Dendritic cell treated with granulocyte-macrophage colony-stimulating factor and Interleukin-4, amounts not matched to agents 40 ng/mL and 50 ng/mL, for 4 days (primary cell): ENCODE measurements around the gene SLX4IP.
A peak's percentile ranks its signal among the peaks of the same experiment; 100 is the strongest.
"Not testable (repeated sequence)": the region's sequence is repeated elsewhere in the genome, so short reads cannot be mapped to it uniquely, and the experiment has no call there.

Source experiments
- H3K27ac Mint-ChIP-seq: one replicate; pipeline ENCODE4 v1.8.0; 2022; ENCODE audit warnings: mild to moderate bottlenecking, mixed read lengths
- H3K27me3 Mint-ChIP-seq: one replicate; pipeline ENCODE4 v1.8.0; 2022; ENCODE audit warnings: mild to moderate bottlenecking, mixed read lengths
- H3K36me3 Mint-ChIP-seq: one replicate; pipeline ENCODE4 v1.8.0; 2022; ENCODE audit warnings: low read depth, mixed read lengths
- H3K4me1 Mint-ChIP-seq: one replicate; pipeline ENCODE4 v1.8.0; 2022; ENCODE audit warnings: low read depth, mixed read lengths
- H3K4me3 Mint-ChIP-seq: one replicate; pipeline ENCODE4 v1.8.0; 2022; ENCODE audit warnings: mild to moderate bottlenecking, moderate library complexity, mixed read lengths
- H3K9me3 Mint-ChIP-seq: one replicate; pipeline ENCODE4 v1.8.0; 2022; ENCODE audit warnings: mixed read lengths
- intact Hi-C: fragments of 100-400 bp; cut with micrococcal nuclease; formaldehyde crosslinking; loops from one replicate; pipeline ENCODE4 v1.15.0; 2022

SLX4IP gene

DNA sequence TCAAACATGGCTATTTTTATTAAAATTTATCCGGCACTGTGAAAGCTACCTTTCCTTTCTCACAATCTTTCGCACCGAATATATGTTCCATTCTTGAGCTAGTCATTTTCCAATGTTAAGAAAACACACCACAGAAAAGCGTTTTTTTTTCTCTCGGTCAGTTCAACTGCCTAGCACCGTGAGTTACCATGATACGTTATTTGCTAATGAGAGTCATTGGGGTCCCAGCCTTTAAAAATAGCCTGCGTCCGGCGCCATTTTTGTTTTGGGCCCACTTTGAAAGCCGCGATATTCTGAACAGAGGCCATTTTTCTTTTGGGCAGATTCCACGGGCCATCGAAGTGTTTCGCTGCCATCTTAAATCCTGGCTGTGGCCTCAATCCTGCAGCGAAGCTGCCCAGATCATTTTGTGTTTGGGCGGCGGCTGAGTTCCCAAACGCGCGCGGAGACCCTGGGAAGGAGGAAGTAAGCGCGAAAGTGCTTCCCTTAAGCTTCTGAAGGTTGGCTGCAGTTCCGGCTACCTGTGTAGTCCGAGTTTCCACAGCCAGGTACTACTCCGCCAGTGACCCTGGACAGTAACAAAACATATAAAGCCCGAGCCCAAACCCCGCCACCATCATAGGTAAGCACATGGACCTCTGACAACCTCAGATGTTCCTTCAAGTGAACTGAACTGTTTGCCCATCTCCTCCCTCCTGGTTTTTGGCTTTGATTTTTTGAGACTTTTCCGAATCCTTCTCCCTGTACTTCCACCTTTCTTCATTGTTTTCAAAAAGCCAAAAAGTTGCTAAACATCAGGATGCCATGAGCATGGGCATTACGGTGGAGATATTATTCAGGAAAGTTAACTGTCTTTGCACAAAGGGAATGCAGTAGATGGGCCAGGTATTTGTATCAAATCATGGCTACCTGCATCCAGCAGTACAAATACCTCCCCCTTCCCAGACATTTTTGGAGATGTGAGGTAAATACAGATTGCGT is at the start of gene SLX4IP:
Gene SLX4IP (plus strand): TSS at position 474 of the 981 bp plus-strand sequence. CDS start 22,900 bp downstream, outside the sequence.
- peaks cover 43% of the 10 kb centered on the region for H3K36me3 Mint-ChIP-seq
- H3K27ac Mint-ChIP-seq = peak within 1 kb of the TSS; percentile 100
- no peaks in the 10 kb centered on the region for H3K27me3 Mint-ChIP-seq
- H3K4me1 Mint-ChIP-seq = peaks cover 46% of the 10 kb centered on the region
- intact Hi-C loops = loop anchor here (1.0 to 2.0 kb wide), 4 partner anchors 18 to 239 kb away; no protein-coding TSS in a partner anchor
- no peaks in the 10 kb centered on the region for H3K9me3 Mint-ChIP-seq
- peak within 1 kb of the TSS; percentile 90 for H3K4me3 Mint-ChIP-seq

DNA sequence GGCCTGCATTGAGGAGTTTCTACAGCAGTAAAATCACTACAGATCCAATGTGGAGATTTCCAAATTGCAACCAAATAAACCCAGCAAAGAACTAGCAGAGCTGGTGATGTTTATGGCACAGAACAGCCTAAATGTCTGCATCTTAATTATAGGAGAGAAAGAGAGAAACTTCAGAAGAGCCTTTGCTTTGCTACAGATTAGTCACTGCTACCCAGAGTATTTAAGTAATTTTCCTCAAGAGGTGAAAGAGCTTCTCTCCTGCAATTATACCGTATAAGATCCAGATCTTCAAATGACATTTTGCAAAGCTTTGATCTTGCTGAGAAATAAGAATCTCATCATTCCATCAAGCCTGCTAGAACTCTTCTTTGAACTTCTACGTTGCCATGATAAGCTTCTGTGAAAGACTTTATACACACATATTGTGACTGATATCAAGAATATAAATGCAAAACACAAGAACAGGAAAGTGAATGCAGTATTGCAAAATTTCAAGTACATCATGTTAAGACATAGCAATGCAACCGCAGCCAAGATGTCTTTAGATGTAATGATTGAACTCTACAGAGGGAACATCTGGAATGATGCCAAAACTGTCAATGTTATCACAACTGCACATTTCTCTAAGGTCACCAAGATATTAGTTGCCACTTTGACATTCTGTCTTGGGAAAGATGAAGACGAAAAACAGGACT is 49.1 kb upstream of the SLX4IP start:
- H3K9me3 Mint-ChIP-seq = no peaks in the 10 kb centered on the region
- H3K27me3 Mint-ChIP-seq = peaks cover 4% of the 10 kb centered on the region
- intact Hi-C loops = no loop called here
- no peak overlapping the region for H3K27ac Mint-ChIP-seq
- no peaks in the 10 kb centered on the region for H3K36me3 Mint-ChIP-seq
- H3K4me3 Mint-ChIP-seq = no peak overlapping the region
- H3K4me1 Mint-ChIP-seq = no peaks in the 10 kb centered on the region

DNA sequence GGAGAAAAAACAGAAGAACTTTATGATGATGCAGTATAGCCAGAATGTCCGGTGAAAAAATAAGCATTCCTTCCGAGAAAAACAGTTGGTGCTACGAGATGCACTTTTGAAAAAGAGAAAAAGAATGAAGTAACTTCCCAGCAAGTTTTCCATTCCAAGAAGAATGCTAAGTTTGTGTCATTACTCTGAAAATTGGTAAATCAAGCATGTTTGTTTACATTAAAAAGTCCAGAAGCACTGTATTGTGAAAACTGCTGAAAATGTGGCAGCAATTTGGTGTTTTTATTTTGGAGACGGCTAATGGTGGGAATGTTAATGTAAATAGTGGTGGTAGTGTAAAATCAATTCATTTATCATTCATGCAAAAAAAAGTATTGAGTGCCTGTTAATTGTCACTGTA is 47.4 kb upstream of the SLX4IP start:
- Mint-ChIP-seq H3K27ac (no peak overlapping the region), H3K36me3 (no peaks in the 10 kb centered on the region), H3K27me3 (peaks cover 4% of the 10 kb centered on the region), H3K9me3 (no peaks in the 10 kb centered on the region), H3K4me1 (no peaks in the 10 kb centered on the region), H3K4me3 (no peak overlapping the region)
- intact Hi-C loops = no loop called here

DNA sequence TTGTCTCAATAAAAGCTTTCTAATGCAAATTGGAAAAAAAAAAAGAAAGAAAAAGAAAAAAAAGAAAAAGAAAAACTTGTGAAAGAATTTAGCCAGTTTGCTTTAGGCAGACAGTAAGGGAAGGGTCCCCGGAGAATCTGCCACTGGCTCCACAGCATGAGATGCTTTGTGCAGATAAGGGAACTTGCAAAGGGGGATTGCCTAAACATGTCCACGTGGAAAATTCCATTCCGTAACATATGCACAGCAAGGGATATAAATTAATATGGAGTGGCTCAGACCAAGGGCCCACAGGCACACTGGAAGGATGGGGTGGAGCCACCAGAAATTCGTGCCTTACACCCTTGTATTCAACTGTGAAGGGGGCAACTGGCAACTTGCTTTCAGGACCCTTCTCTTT is 46.5 kb upstream of the SLX4IP start:
- intact Hi-C loops = no loop called here
- H3K4me1 Mint-ChIP-seq = no peaks in the 10 kb centered on the region
- no peak overlapping the region for H3K4me3 Mint-ChIP-seq
- H3K9me3 Mint-ChIP-seq = no peaks in the 10 kb centered on the region
- H3K27me3 Mint-ChIP-seq = peaks cover 4% of the 10 kb centered on the region
- no peak overlapping the region for H3K27ac Mint-ChIP-seq
- no peaks in the 10 kb centered on the region for H3K36me3 Mint-ChIP-seq

DNA sequence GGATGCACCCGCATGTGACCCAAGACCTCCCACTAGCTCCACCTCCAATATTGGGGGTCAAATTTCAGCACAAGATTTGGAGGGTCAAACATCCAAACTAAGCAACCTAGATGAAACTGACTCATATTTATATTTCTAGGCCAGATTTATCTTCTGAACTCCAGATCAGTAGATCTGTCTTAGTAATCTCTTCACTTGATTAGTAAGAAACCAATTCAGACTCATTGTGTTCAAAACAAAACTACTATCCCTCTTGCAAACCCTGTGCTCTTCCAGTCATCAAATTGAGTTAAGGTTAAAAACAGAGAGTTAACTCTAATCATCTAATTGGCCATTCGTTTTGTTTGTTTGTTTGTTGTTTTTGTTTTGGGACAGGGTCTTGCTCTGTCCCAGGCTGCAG is 44.4 kb upstream of the SLX4IP start:
- intact Hi-C loops = no loop called here
- Mint-ChIP-seq H3K27me3 (peaks cover 4% of the 10 kb centered on the region), H3K4me3 (no peak overlapping the region), H3K36me3 (no peaks in the 10 kb centered on the region), H3K4me1 (no peaks in the 10 kb centered on the region), H3K27ac (no peak overlapping the region), H3K9me3 (no peaks in the 10 kb centered on the region)

DNA sequence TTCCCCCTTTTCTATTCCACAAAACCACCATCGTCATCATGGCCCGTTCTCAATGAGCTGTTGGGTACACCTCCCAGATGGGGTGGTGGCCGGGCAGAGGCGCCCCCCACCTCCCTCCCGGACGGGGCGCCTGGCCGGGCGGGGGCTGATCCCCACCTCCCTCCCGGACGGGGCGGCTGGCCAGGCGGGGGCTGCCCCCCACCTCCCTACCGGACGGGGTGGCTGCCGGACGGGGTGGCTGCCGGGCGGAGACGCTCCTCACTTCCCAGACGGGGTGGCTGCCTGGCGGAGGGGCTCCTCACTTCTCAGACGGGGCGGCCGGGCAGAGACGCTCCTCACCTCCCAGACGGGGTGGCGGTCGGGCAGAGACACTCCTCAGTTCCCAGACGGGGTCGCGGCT is 40.4 kb upstream of the SLX4IP start:
- H3K9me3 Mint-ChIP-seq, intact Hi-C loops, H3K27ac Mint-ChIP-seq, H3K36me3 Mint-ChIP-seq, H3K27me3 Mint-ChIP-seq, H3K4me1 Mint-ChIP-seq, H3K4me3 Mint-ChIP-seq: not testable (repeated sequence)

DNA sequence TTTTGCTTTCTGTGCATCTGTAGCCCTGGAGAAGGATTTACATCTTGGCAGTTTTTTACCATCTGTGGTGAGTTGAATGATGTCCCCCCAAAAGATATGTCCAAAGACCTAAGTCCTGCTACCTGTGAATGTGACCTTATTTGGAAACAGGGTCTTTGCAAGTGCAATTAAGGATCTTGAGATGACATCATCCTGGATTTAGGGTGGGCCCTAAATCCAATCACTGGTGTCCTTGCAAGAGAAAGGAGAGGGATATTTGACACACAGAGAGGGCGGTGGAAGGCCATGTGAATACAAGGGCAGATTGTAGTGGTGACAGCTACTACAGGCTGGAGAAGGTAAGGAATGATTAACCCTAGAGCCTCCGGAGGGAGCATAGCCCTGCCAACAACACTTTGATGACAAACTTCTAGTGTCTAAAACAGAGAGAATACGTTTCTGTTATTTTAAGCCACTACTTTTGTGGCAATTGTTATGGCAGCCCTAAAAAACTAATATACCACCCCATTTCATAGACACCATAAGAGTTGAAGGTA is 36.2 kb upstream of the SLX4IP start:
- H3K4me3 Mint-ChIP-seq = no peak overlapping the region
- no peak overlapping the region for H3K27ac Mint-ChIP-seq
- intact Hi-C loops = no loop called here

DNA sequence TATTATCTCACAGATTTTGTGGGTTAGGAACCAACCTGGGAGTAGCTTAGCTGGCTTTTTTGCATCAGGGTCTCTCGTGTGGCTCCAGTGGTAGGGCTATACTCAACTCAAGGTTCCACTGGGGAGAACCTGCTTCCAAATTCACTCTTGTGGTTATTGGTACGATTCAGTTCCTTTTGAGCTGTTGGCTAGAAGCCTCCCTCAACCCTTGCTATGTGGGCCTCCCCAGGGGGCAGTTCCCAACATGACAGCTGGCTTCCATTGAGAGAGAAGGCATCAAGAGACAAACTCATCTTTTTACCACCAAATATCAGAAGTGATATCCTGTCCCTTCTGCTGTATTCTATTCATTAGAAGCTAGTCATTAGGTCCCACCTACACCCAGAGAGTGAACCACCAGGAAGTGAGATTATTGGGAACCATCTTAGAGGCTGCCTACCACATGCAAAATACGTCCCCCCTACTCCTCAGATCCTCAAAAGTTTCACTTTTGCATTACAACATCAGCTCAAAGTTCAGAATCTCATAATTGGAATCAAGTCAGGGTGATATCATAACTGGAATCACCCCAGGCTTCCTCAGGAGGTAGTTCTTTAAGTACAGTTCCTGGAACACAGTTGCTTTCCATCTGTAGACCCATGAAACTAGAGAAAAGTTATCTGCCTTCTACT is 32.0 kb upstream of the SLX4IP start:
- Mint-ChIP-seq H3K4me3 (no peak overlapping the region), H3K27me3 (no peaks in the 10 kb centered on the region), H3K4me1 (peaks cover 17% of the 10 kb centered on the region), H3K9me3 (no peaks in the 10 kb centered on the region), H3K36me3 (peaks cover 24% of the 10 kb centered on the region), H3K27ac (peak overlapping the region; percentile 55)
- intact Hi-C loops = loop anchor here (10.0 kb wide), 1 partner anchor 1482 kb away; no protein-coding TSS in a partner anchor

More for the DNA sequence above, 36.2 kb upstream of the SLX4IP start:
- H3K36me3 Mint-ChIP-seq = no peaks in the 10 kb centered on the region
- H3K27me3 Mint-ChIP-seq = no peaks in the 10 kb centered on the region
- peaks cover 9% of the 10 kb centered on the region for H3K4me1 Mint-ChIP-seq
- H3K9me3 Mint-ChIP-seq = no peaks in the 10 kb centered on the region

DNA sequence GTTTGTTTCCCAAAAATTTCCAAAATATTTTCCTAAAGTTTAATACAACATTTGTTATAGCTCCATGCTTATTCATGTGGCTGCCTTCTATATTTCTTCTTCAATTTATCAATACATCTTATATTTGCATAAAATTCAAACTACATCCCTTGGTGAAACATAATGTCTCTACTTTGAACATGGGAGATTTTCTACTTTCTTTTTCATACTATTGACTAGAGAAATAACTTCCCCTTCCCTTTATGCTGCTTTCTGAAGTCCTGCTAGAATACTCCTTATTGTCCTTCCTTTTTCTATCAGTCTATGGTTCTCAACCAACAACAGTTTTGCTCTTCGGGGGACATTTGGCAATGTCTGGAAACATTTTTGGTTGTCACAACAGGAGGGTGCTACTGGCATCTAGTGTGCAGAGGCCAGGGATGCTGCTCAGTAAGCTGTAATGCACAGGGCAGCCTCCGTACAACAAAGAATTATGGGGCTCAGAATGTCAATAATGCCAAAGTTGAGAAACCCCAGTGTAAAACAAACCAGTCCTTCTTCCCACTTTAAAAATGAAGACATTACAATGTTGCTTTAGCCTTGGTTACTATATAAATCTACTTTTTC is 31.0 kb upstream of the SLX4IP start:
- H3K36me3 Mint-ChIP-seq = peaks cover 24% of the 10 kb centered on the region
- no peaks in the 10 kb centered on the region for H3K9me3 Mint-ChIP-seq
- H3K4me1 Mint-ChIP-seq = peaks cover 17% of the 10 kb centered on the region
- intact Hi-C loops = loop anchor here (10.0 kb wide), 1 partner anchor 1481 kb away; no protein-coding TSS in a partner anchor
- H3K27ac Mint-ChIP-seq = peak overlapping the region; percentile 73
- peak overlapping the region; percentile 6 for H3K4me3 Mint-ChIP-seq
- no peaks in the 10 kb centered on the region for H3K27me3 Mint-ChIP-seq

DNA sequence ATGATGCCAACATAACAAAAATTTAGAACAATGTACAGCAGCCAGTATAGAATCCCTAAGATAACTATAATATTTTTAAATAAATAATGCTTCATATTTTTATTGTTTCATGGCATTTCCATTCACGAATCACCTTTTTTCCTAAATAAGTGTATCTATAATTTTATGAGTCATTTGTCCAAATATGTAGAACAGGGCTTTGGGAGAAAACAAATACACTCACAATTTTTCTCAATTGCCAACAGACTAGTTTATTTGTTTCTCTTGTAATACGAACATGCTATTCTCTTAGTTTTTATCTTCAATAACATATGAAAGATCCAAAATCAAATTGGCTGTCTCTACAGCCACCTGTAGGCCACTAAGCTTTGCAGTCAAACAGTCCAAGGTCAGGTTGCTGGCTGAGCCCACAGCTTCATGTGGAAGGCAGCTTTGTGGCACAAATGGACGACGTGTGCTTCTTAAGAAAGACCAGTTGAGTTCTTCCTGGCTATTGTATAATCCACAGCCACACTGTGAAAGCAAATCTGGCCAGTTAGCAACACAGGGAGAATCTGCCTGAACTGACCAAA is 30.1 kb upstream of the SLX4IP start:
- no peaks in the 10 kb centered on the region for H3K9me3 Mint-ChIP-seq
- no peak overlapping the region for H3K27ac Mint-ChIP-seq
- H3K27me3 Mint-ChIP-seq = no peaks in the 10 kb centered on the region
- peaks cover 24% of the 10 kb centered on the region for H3K36me3 Mint-ChIP-seq
- H3K4me1 Mint-ChIP-seq = peaks cover 17% of the 10 kb centered on the region
- no peak overlapping the region for H3K4me3 Mint-ChIP-seq
- intact Hi-C loops = loop anchor here (10.0 kb wide), 1 partner anchor 1480 kb away; no protein-coding TSS in a partner anchor

DNA sequence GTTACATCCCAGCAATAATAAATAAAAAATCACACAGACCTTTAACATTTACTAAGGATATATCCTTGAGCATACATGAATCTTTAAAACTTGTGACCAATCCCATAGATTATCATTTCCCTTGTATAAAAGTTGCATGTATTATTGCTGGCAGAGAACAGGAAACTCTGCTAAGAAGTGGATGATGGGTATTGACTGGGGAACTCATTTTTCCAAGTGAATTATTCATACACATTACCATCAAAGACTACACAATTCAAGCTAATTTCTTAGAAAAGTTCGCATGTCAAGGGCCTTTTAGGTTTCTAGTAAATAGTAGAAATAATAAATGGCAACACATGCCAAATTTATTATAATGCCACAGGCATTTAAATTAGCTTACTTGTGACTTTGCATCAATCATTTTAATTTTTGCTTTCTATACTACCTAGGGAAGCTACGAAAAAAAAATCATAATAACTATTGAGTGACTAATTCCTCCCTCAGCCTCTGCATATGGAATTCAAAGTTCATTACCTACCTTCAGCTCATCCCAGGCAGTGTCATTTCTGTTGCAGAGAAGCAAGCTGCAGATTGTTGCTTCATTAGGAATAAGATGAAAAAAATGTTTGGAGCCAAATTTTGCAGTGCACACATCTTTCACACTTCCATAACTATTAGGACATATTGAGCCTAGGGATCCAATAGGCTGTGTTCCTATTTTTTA is 26.8 kb upstream of the SLX4IP start:
- H3K9me3 Mint-ChIP-seq = no peaks in the 10 kb centered on the region
- H3K27me3 Mint-ChIP-seq = no peaks in the 10 kb centered on the region
- peaks cover 53% of the 10 kb centered on the region for H3K36me3 Mint-ChIP-seq
- intact Hi-C loops = loop anchor here (10.0 kb wide), 1 partner anchor 1477 kb away; no protein-coding TSS in a partner anchor
- H3K27ac Mint-ChIP-seq = no peak overlapping the region
- no peak overlapping the region for H3K4me3 Mint-ChIP-seq
- H3K4me1 Mint-ChIP-seq = peaks cover 11% of the 10 kb centered on the region

DNA sequence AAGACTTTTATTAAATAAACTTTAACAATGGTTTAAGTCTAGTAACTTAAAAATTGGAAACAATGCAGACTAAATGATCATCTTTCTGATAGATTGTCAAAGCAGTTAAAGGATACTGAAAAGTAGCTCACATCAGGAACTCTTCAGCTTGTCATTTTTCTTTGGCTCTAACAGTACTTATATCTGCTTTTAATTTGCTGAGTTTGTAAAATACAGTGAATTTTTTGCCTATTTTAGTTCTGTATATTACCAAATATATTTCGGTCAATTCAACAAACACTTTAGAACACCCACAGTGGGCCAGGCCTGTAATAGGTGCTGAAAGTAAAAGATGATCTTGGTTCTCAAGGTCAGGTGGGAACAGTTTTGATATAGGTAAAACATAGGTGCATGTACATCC is 23.4 kb upstream of the SLX4IP start:
- Mint-ChIP-seq H3K27me3 (no peaks in the 10 kb centered on the region), H3K36me3 (peaks cover 72% of the 10 kb centered on the region), H3K4me1 (no peaks in the 10 kb centered on the region), H3K9me3 (no peaks in the 10 kb centered on the region), H3K27ac (no peak overlapping the region), H3K4me3 (no peak overlapping the region)
- intact Hi-C loops = no loop called here
